GM06990 (cell line): ENCODE measurements around the gene ME2.
"Not testable (repeated sequence)": the region's sequence is repeated elsewhere in the genome, so short reads cannot be mapped to it uniquely, and the experiment has no call there.

Experiments used
- DNase-seq: peaks from one replicate; pipeline ENCODE4 v3.0.0-alpha.2; 2011; ENCODE audit not compliant: insufficient read length; ENCODE audit errors: extremely low read depth
- H3K27me3 ChIP-seq: replicated peaks from 2 replicates; pipeline ENCODE4 v1.6.0; 2011; ENCODE audit warnings: low read length; ENCODE audit not compliant: control insufficient read depth, insufficient read depth
- H3K36me3 ChIP-seq: 2 replicates; pipeline ENCODE4 v1.5.1; 2011; ENCODE audit warnings: low read length; ENCODE audit not compliant: control insufficient read depth, insufficient read depth
- H3K4me3 ChIP-seq: replicated peaks from 2 replicates; pipeline ENCODE4 v1.5.1; 2011; ENCODE audit warnings: low read depth, mild to moderate bottlenecking, control low read depth, low read length
- CTCF ChIP-seq: IDR thresholded peaks from 2 replicates; pipeline ENCODE4 v1.5.1; 2011; ENCODE audit warnings: low read length, control low read depth, mild to moderate bottlenecking, inconsistent platforms; ENCODE audit not compliant: insufficient read depth, poor library complexity, severe bottlenecking

ME2 gene

GRCh38 chr18:50994031-50994430 lies 115.1 kb downstream of the ME2 start:
- H3K36me3 ChIP-seq = no peaks in the 10 kb centered on the region
- no peak for TF ChIP-seq CTCF
- no peak for DNase-seq

GRCh38 chr18:51003174-51003573 lies 124.3 kb downstream of the ME2 start:
- DNase-seq, H3K4me3 ChIP-seq, H3K36me3 ChIP-seq, H3K27me3 ChIP-seq: not testable (repeated sequence)

More at GRCh38 chr18:50994031-50994430, 115.1 kb downstream of the ME2 start:
- Histone ChIP-seq H3K4me3 (no peak overlapping the region), H3K27me3 (no peaks in the 10 kb centered on the region)
